GM23248 (cell line): Measurements from ENCODE around the gene MIOX. TPM values are rescaled to one million over a fixed set of nuclear protein-coding genes. Genes with fewer than 3 reads are reported as not detected.

Experiments
- DNase-seq: peaks from one replicate; pipeline ENCODE4 v3.0.0-alpha.2; 2015
- H2AFZ ChIP-seq: fragments of 200-600 bp; sonication (generic); 2 replicates; pipeline ENCODE4 v1.6.1; 2016; ENCODE audit warnings: antibody characterized with exemption
- H3F3A ChIP-seq: fragments of 200-600 bp; sonication (generic); 2 replicates; pipeline ENCODE4 v1.6.1; 2016; ENCODE audit warnings: mild to moderate bottlenecking, antibody characterized with exemption, mixed run types; ENCODE audit not compliant: insufficient read depth
- H3K27ac ChIP-seq: fragments of 200-600 bp; sonication (generic); 2 replicates; pipeline ENCODE4 v1.5.1; 2016; ENCODE audit warnings: mild to moderate bottlenecking
- H3K27me3 ChIP-seq: fragments of 200-600 bp; sonication (generic); replicated peaks from 2 replicates; pipeline ENCODE4 v1.6.1; 2016; ENCODE audit warnings: mild to moderate bottlenecking; ENCODE audit not compliant: insufficient read depth
- H3K36me3 ChIP-seq: fragments of 200-600 bp; sonication (generic); 2 replicates; pipeline ENCODE4 v1.6.1; 2016; ENCODE audit warnings: low read depth, mild to moderate bottlenecking
- H3K4me1 ChIP-seq: fragments of 200-600 bp; sonication (generic); 2 replicates; pipeline ENCODE4 v1.6.1; 2016; ENCODE audit warnings: mild to moderate bottlenecking; ENCODE audit not compliant: insufficient read depth
- H3K4me2 ChIP-seq: fragments of 200-600 bp; sonication (generic); one replicate; pipeline ENCODE4 v1.6.1; 2016; ENCODE audit warnings: mild to moderate bottlenecking; ENCODE audit not compliant: unreplicated experiment
- H3K4me3 ChIP-seq: fragments of 200-600 bp; sonication (generic); 2 replicates; pipeline ENCODE4 v1.5.1; 2016; ENCODE audit warnings: mild to moderate bottlenecking
- H3K79me2 ChIP-seq: fragments of 200-600 bp; sonication (generic); 2 replicates; pipeline ENCODE4 v1.6.1; 2016; ENCODE audit warnings: mild to moderate bottlenecking; ENCODE audit not compliant: insufficient read depth
- H3K9ac ChIP-seq: fragments of 200-600 bp; sonication (generic); 2 replicates; pipeline ENCODE4 v1.6.1; 2016; ENCODE audit warnings: mild to moderate bottlenecking
- H3K9me2 ChIP-seq: fragments of 200-600 bp; sonication (generic); 2 replicates; pipeline ENCODE4 v1.6.1; 2016; ENCODE audit warnings: mixed run types, mild to moderate bottlenecking, moderate library complexity; ENCODE audit not compliant: insufficient read depth
- H3K9me3 ChIP-seq: fragments of 200-600 bp; sonication (generic); one replicate; pipeline ENCODE4 v1.6.1; 2017; ENCODE audit warnings: low read depth
- H4K20me1 ChIP-seq: fragments of 200-600 bp; sonication (generic); 2 replicates; pipeline ENCODE4 v1.6.0; 2016; ENCODE audit not compliant: insufficient read depth
- EZH2 ChIP-seq: fragments of 200-600 bp; sonication (generic); IDR thresholded peaks from 2 replicates; pipeline ENCODE4 v1.6.1; 2018; ENCODE audit warnings: antibody characterized with exemption, mild to moderate bottlenecking; ENCODE audit not compliant: insufficient read depth, poor library complexity, severe bottlenecking
- EZH2phosphoT487 ChIP-seq: fragments of 200-600 bp; sonication (generic); IDR thresholded peaks from 2 replicates; pipeline ENCODE4 v1.6.1; 2018; ENCODE audit warnings: antibody characterized with exemption, moderate library complexity, mild to moderate bottlenecking, low read depth; ENCODE audit not compliant: insufficient read depth
- WGBS, 2 experiments: methylation state at CpG; one replicate each; pipeline ENCODE4 v1.1.6; 2015 to 2017; ENCODE audit warnings: low lambda C conversion rate in 2 of 2, low coverage in 1 of 2; ENCODE audit errors: missing lambda C conversion rate in 2 of 2; 5-methylcytosine and 5-hydroxymethylcytosine counted together
- in situ Hi-C: fragments of 300-500 bp; cut with MboI; formaldehyde crosslinking; loops from 2 replicates; pipeline ENCODE4 v1.15.0; 2020
- polyA plus RNA-seq: library from polyadenylated mRNA; unstranded; fragments of >200 nt; fragmentation: Nextera tagmentation; extraction: Ambion mirVana; gene quantifications from 2 replicates; pipeline ENCODE4 v1.2.1, GENCODE V29; 2016
- total RNA-seq: library from RNA; depleted of rRNA; stranded (reverse); fragments of >200 nt; shearing (Covaris generic); gene quantifications from 2 replicates; pipeline ENCODE4 v1.2.3, GENCODE V29; 2014

MIOX gene
- total and polyA plus RNA-seq, 2 experiments from 2014 or later: 0.16 TPM; not detected in 1

DNA sequence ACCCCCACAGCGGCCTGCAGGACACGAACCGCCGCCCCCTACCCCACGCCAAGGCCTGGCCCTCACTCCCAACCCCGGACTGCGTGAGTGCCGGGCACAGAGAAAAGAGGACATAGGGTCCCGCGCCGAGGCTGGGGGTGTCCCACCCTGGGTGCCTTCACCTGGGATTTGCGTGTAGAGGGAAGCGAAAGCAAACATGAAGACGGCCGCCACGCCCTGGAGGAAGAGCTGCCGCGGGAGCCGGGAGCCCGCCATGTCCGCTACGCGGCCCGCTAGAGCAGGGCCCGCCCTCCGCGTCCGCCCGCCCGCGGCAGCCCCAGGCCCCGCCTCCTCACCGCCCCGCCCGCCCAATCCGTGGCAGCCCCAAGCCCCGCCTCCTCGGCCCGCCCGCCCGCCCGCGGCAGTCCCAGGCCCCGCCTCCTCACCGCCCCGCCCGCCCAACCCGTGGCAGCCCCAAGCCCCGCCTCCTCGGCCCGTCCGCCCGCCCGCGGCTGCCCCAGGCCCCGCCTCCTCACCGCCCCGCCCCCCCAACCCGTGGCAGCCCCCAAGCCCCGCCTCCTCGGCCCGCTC is 20.8 kb downstream of the MIOX start, which contains the start of gene LMF2:
Gene LMF2 (minus strand): TSS at position 282 of the 570 bp plus-strand sequence. CDS start 27 bp downstream, at position 255.
- Histone ChIP-seq H4K20me1 (no peaks in the 10 kb centered on the region; the same call in 1 of the 2 replicates), H3K4me3 (peak within 1 kb of the TSS; percentile 94), H3K79me2 (peaks cover 73% of the 10 kb centered on the region), H3K9me3 (no peaks in the 10 kb centered on the region), H3K4me2 (peak within 1 kb of the TSS; percentile 100), H3K27me3 (no peaks in the 10 kb centered on the region), H3K27ac (peak within 1 kb of the TSS; percentile 78), H3K36me3 (no peaks in the 10 kb centered on the region), H3K4me1 (peaks cover 10% of the 10 kb centered on the region), H3K9me2 (no peaks in the 10 kb centered on the region), H2AFZ (peak within 1 kb of the TSS; percentile 75), H3F3A (peaks cover 10% of the 10 kb centered on the region; the same call in 1 of the 2 replicates), H3K9ac (peak within 1 kb of the TSS; percentile 97)
- DNase-seq: peak; percentile 94
- TF ChIP-seq EZH2phosphoT487 (no peak), EZH2 (no peak)
- 1 to 2% methylated on average over 16 to 57 of the region's 62 CpGs for WGBS, 2 experiments
- in situ Hi-C loops: no loop called here

DNA sequence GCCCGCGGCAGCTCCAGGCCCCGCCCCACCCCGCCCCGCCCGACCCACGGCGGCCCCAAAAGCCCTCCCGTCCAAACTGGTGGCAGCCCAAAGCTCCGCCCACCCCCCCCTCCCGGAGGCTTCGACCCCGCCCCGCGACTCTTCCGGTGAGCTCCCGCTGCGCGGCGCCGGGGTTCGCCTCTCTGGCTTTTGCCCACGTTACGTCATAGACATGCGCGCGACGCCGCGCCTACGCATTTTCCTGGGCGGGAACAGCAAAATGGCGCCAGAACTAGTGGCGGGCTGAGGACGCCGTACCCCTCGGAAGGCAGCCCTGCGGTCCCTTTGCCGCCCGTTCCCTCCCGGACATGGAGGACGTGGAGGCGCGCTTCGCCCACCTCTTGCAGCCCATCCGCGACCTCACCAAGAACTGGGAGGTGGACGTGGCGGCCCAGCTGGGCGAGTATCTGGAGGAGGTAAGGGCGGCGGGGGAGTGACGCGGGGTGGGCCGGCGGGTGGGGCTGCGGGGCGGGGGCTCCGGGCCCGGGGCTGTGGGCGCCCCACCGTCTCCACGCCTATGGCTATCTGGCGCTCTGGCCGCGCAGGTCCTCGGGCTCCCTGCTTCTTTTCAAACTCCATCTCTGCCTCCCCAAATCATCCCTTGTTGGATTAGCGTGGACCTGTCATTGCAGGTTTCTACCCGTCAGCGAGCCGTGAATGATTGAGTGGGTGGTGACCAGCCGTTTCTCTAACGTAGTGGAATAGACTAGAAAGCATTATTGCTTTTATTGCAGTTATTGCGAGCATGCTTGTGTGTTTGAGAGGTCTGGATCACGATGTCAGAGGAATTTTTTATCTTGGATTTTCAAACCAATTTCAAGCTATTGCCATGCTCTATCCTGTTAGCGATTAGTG is 21.6 kb downstream of the MIOX start, which contains the start of gene NCAPH2:
Gene NCAPH2 (plus strand): TSS at position 234 of the 894 bp plus-strand sequence. CDS start 114 bp downstream, at position 348.
- peaks cover 80% of the 10 kb centered on the region for H3K79me2 ChIP-seq
- no peaks in the 10 kb centered on the region for H3K9me2 ChIP-seq
- peak within 1 kb of the TSS; percentile 75 for H2AFZ ChIP-seq
- H4K20me1 ChIP-seq: no peaks in the 10 kb centered on the region; the same call in 1 of the 2 replicates
- 1% methylated on average over 45 to 63 of the region's 76 CpGs for WGBS, 2 experiments
- in situ Hi-C loops: no loop called here
- no peaks in the 10 kb centered on the region for H3K27me3 ChIP-seq
- peak; percentile 99 for DNase-seq
- H3K4me2 ChIP-seq: peak within 1 kb of the TSS; percentile 100
- H3K4me1 ChIP-seq: peaks cover 10% of the 10 kb centered on the region
- peak within 1 kb of the TSS; percentile 78 for H3K27ac ChIP-seq
- H3F3A ChIP-seq: peaks cover 10% of the 10 kb centered on the region; the same call in 1 of the 2 replicates
- H3K4me3 ChIP-seq: peak within 1 kb of the TSS; percentile 94
- peak within 1 kb of the TSS; percentile 97 for H3K9ac ChIP-seq
- H3K36me3 ChIP-seq: no peaks in the 10 kb centered on the region
- no peak for TF ChIP-seq EZH2phosphoT487
- no peak for TF ChIP-seq EZH2
- no peaks in the 10 kb centered on the region for H3K9me3 ChIP-seq

DNA sequence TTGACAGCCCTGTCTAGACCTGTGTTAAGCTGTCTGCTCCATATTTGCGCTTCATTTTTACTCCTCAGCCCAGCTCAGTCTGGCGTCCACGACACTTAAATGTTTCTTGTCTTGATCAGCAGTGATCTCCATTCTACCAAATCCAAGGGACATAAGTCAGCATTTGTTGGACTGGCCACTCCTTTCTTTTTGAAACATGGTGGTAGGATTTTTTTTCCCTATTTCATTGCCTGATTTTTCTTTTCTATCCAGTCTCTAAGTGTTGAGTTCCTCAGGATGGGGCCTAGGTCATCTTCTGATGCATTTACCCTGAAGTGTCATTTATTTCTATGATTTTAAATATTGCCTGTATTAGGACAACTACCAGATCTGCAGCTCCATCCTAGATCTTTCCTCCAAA is 22.2 kb downstream of the MIOX start:
- Histone ChIP-seq H3K4me2 (peak overlapping the region; percentile 100), H3K9me2 (no peaks in the 10 kb centered on the region), H3K9ac (peak overlapping the region; percentile 84), H3K9me3 (no peaks in the 10 kb centered on the region), H3K27me3 (no peaks in the 10 kb centered on the region), H3K4me1 (peaks cover 10% of the 10 kb centered on the region), H3F3A (peaks cover 10% of the 10 kb centered on the region; the same call in 1 of the 2 replicates), H2AFZ (peak overlapping the region; percentile 75), H3K27ac (peak overlapping the region; percentile 78), H3K4me3 (peak overlapping the region; percentile 87), H4K20me1 (no peaks in the 10 kb centered on the region; the same call in 1 of the 2 replicates), H3K36me3 (no peaks in the 10 kb centered on the region), H3K79me2 (peaks cover 87% of the 10 kb centered on the region)
- in situ Hi-C loops: no loop called here
- DNase-seq: no peak
- no peak for TF ChIP-seq EZH2
- TF ChIP-seq EZH2phosphoT487: no peak
- 0 to 8% methylated on average over 3 of the region's 3 CpGs for WGBS, 2 experiments

DNA sequence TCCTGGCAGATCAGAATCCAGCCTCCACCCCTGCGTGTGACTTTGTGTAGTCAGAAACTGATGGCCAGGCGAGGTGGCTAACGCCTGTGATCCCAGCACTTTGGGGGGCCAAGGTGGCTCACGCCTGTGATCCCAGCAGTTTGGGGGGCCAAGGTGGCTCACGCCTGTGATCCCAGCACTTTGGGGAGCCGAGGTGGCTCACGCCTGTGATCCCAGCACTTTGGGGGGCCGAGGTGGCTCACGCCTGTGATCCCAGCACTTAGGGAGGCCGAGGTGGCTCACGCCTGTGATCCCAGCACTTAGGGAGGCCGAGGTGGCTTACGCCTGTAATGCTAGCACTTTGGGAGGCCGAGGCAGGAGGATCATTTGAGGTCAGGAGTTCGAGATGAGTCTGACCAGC is 26.5 kb downstream of the MIOX start:
- 89 to 94% methylated on average over 11 to 15 of the region's 15 CpGs for WGBS, 2 experiments
- Histone ChIP-seq H3K9me3 (no peaks in the 10 kb centered on the region), H3F3A (peaks cover 10% of the 10 kb centered on the region; the same call in 1 of the 2 replicates), H4K20me1 (no peaks in the 10 kb centered on the region; the same call in 1 of the 2 replicates), H3K79me2 (peaks cover 84% of the 10 kb centered on the region), H3K27ac (no peak overlapping the region), H3K36me3 (no peaks in the 10 kb centered on the region), H3K9me2 (no peaks in the 10 kb centered on the region), H3K4me1 (peaks cover 10% of the 10 kb centered on the region), H2AFZ (no peak overlapping the region), H3K4me3 (no peak overlapping the region), H3K9ac (no peak overlapping the region), H3K27me3 (no peaks in the 10 kb centered on the region), H3K4me2 (no peak overlapping the region)
- no peak for TF ChIP-seq EZH2
- TF ChIP-seq EZH2phosphoT487: no peak
- in situ Hi-C loops: no loop called here
- no peak for DNase-seq
